OCI-LY3 (cell line): ENCODE measurements around the gene BPIFB3.

Experiments used
- H2AFZ ChIP-seq: fragments of 200-600, 300-600 bp; shearing (Covaris generic); 2 replicates; pipeline ENCODE4 v1.6.0; 2014; ENCODE audit warnings: antibody characterized with exemption, low read depth, low read length
- H3K27ac ChIP-seq: fragments of 200-600, 300-600 bp; sonication (generic); 2 replicates; pipeline ENCODE4 v1.5.1; 2014; ENCODE audit warnings: mild to moderate bottlenecking, low read length, moderate library complexity, mixed read lengths
- H3K27me3 ChIP-seq: fragments of 200-600, 300-600 bp; sonication (generic); 2 replicates; pipeline ENCODE4 v1.6.1; 2014; ENCODE audit warnings: low read depth, low read length, mixed read lengths
- H3K36me3 ChIP-seq: fragments of 200-600, 300-600 bp; sonication (generic); replicated peaks from 2 replicates; pipeline ENCODE3; 2014; ENCODE audit warnings: low read depth, low read length, mixed read lengths
- H3K4me1 ChIP-seq: fragments of 300-600, 200-600 bp; sonication (generic); 2 replicates; pipeline ENCODE4 v1.6.1; 2014; ENCODE audit warnings: low read length, mixed read lengths
- H3K4me2 ChIP-seq: fragments of 200-600, 300-600 bp; sonication (generic); 2 replicates; pipeline ENCODE4 v1.6.1; 2014; ENCODE audit warnings: low read length, mixed read lengths
- H3K4me3 ChIP-seq: fragments of 300-600, 200-600 bp; sonication (generic); 2 replicates; pipeline ENCODE4 v1.5.1; 2014; ENCODE audit warnings: antibody characterized with exemption, mild to moderate bottlenecking, low read length, moderate library complexity
- H3K79me2 ChIP-seq: fragments of 300-600, 200-600 bp; shearing (Covaris generic); 2 replicates; pipeline ENCODE4 v1.6.1; 2014; ENCODE audit warnings: mild to moderate bottlenecking, low read length, mixed read lengths
- H3K9ac ChIP-seq: fragments of 300-600, 200-600 bp; shearing (Covaris generic); 2 replicates; pipeline ENCODE4 v1.6.0; 2014; ENCODE audit warnings: mild to moderate bottlenecking, low read length, moderate library complexity
- H3K9me3 ChIP-seq: fragments of 200-600, 300-600 bp; shearing (Covaris generic); 2 replicates; pipeline ENCODE4 v1.6.1; 2014; ENCODE audit warnings: low read length, mixed read lengths; ENCODE audit not compliant: insufficient read depth
- H4K20me1 ChIP-seq: fragments of 200-600, 300-600 bp; sonication (generic); 2 replicates; pipeline ENCODE4 v1.6.1; 2016; ENCODE audit warnings: low read length, mixed read lengths; ENCODE audit not compliant: insufficient read depth
- EZH2phosphoT487 ChIP-seq: fragments of 200-600 bp; shearing (Covaris generic); IDR thresholded peaks from 2 replicates; pipeline ENCODE4 v1.6.1; 2018; ENCODE audit warnings: antibody characterized with exemption, mixed run types, low read depth
- TF ChIP-seq, protein P1 (sequence below): fragments of 200-600, 300-600 bp; sonication (generic); IDR thresholded peaks from 2 replicates; pipeline ENCODE4 v1.5.1; 2014; ENCODE audit warnings: antibody characterized with exemption, low read length, low read depth

Gene BPIFB3

DNA sequence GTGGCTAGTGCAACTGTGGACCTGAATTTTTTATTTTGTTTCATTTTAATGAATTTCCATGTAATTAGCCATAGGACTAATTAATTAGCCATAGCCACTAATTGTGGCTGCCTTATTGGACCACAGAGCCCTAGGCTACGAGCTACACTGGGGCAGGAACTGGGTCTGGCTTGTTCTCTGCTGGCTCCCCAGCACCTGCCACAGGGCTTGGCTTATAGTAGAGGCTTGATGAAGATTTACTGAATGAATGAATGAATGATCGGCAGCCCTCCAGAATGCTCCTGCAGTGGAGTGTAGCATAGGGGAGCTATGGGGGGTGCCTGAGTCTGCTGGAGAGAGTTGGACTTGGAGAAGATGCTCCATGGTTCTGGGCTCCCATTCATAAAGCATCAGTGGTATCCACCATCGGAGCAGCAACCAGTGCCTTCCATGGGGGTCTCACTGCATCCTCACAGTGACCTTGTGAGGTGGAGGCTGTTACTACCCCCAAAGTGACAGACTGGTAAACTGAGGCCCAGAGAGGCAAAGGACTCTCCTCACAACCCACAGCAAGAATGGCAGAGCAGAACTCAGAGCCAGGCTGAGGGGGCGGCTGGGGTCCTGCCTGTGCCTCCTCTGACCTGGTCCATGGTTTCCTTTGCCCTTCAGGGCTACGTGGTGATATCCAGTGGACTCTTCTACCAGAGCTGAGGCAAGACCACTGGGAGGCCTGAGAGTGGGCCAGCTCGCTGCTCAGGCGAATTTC lies 30.8 kb upstream of the BPIFB3 start:
- Histone ChIP-seq H3K27me3 (peaks cover 23% of the 10 kb centered on the region; the same call in 1 of the 2 replicates), H3K9ac (no peak overlapping the region), H3K4me1 (peaks cover 20% of the 10 kb centered on the region), H3K4me2 (no peak overlapping the region), H3K4me3 (no peak overlapping the region), H3K9me3 (no peaks in the 10 kb centered on the region), H3K79me2 (no peaks in the 10 kb centered on the region), H3K27ac (no peak overlapping the region), H4K20me1 (no peaks in the 10 kb centered on the region), H2AFZ (no peak overlapping the region), H3K36me3 (no peaks in the 10 kb centered on the region)
- TF ChIP-seq, protein P1, sequence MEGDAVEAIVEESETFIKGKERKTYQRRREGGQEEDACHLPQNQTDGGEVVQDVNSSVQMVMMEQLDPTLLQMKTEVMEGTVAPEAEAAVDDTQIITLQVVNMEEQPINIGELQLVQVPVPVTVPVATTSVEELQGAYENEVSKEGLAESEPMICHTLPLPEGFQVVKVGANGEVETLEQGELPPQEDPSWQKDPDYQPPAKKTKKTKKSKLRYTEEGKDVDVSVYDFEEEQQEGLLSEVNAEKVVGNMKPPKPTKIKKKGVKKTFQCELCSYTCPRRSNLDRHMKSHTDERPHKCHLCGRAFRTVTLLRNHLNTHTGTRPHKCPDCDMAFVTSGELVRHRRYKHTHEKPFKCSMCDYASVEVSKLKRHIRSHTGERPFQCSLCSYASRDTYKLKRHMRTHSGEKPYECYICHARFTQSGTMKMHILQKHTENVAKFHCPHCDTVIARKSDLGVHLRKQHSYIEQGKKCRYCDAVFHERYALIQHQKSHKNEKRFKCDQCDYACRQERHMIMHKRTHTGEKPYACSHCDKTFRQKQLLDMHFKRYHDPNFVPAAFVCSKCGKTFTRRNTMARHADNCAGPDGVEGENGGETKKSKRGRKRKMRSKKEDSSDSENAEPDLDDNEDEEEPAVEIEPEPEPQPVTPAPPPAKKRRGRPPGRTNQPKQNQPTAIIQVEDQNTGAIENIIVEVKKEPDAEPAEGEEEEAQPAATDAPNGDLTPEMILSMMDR = no peak
- no peak for TF ChIP-seq EZH2phosphoT487

DNA sequence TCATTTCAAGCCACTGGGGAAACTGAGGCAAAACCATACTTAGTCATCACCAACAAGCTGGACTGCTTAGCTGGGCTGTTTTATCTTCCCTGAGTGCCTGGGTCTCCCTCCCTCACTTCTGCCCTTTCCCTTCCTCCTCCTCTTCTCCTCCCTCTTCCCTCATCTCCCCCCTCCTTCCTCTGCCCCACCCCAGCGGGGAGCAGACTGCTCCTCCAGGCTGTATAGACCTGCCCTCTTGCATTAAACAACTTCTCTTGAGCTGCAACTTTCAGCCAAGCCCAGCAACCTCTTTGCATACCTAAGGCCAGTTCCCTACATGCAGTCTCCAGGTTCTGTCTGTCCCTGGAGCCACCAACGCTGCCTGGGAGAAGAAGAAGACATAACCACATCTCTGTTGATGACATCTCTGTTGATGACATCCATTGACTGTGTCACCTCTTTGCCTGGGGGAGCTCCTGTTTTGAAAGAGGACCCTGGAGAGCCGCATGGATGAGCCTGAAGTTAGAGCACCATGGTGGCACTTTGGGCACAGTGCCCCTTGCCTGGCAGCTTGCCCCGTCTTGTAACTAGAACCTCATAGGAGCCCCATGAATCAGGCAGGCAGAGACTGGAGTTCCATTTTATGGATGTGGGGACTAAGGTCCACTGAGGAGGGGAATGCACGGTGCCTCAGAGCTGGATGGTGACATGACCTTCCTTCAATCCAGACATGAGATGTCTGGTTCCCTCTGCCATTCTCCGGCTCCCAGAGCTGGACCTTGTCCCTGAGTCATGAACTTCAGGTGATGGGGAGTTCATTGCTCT lies 30.1 kb upstream of the BPIFB3 start:
- H3K36me3 ChIP-seq = no peaks in the 10 kb centered on the region
- H3K9me3 ChIP-seq = no peaks in the 10 kb centered on the region
- no peak overlapping the region for H3K27ac ChIP-seq
- no peak overlapping the region for H3K4me3 ChIP-seq
- peaks cover 20% of the 10 kb centered on the region for H3K4me1 ChIP-seq
- no peaks in the 10 kb centered on the region for H3K79me2 ChIP-seq
- H2AFZ ChIP-seq = no peak overlapping the region
- H3K4me2 ChIP-seq = no peak overlapping the region
- H3K27me3 ChIP-seq = peaks cover 26% of the 10 kb centered on the region
- TF ChIP-seq, protein P1 = no peak
- no peak for TF ChIP-seq EZH2phosphoT487
- H4K20me1 ChIP-seq = no peaks in the 10 kb centered on the region
- no peak overlapping the region for H3K9ac ChIP-seq

DNA sequence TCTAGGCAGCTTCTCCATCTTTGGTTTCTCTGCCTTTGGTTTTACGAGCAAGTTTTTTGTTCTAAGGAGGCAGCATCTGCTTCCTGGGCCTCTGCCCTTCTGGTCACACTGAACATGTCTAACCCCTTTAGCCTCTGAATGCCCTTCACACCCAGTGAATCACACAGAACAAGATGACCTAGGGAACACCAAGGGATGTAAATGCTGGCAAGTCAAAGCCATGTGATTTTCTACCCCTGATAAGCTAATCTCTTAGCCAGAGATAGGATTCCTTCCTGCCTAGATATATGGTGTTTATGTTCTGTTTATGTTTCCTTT lies 29.5 kb upstream of the BPIFB3 start:
- H3K36me3 ChIP-seq = no peaks in the 10 kb centered on the region
- H4K20me1 ChIP-seq = no peaks in the 10 kb centered on the region
- no peak overlapping the region for H3K4me3 ChIP-seq
- H3K9ac ChIP-seq = no peak overlapping the region
- no peak overlapping the region for H3K27ac ChIP-seq
- H3K9me3 ChIP-seq = no peaks in the 10 kb centered on the region
- no peak overlapping the region for H2AFZ ChIP-seq
- peaks cover 32% of the 10 kb centered on the region for H3K27me3 ChIP-seq
- H3K4me1 ChIP-seq = peaks cover 20% of the 10 kb centered on the region
- no peaks in the 10 kb centered on the region for H3K79me2 ChIP-seq
- no peak overlapping the region for H3K4me2 ChIP-seq
- no peak for TF ChIP-seq EZH2phosphoT487
- TF ChIP-seq, protein P1 = no peak

DNA sequence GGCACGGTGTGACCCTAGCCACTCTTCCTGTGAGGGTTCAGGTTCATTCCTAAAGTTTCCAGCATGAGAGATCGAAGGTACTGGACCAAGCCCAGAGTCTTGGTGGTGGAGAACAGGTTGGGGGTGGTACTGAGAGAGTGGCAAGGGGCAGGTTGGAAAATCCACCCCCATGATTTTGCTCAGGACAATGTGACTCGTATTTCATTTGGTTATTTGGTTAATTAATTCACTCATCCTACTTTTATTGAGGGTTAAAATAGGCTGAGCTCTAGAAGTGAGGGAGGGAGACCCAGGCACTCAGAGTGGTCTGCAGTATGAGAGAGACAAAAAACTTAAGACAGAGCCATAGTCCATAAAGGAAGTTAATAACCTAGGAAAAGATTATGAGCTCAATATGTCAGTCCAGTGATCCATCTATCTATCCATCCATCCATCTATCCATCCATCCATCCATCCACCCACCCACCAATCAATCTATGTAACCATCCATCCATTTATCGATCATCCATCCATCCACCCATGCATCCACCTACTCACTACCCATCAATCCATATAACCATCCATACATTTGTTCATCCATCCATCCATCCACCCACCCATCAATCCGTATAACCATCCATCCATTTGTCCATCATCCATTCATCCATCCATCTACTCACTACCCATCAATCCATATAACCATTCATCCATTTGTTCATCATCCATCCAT lies 28.9 kb upstream of the BPIFB3 start:
- H2AFZ ChIP-seq = no peak overlapping the region
- H4K20me1 ChIP-seq = no peaks in the 10 kb centered on the region
- H3K9ac ChIP-seq = no peak overlapping the region
- H3K79me2 ChIP-seq = no peaks in the 10 kb centered on the region
- H3K27ac ChIP-seq = no peak overlapping the region
- H3K4me1 ChIP-seq = peaks cover 20% of the 10 kb centered on the region
- no peak overlapping the region for H3K4me3 ChIP-seq
- no peaks in the 10 kb centered on the region for H3K36me3 ChIP-seq
- no peaks in the 10 kb centered on the region for H3K9me3 ChIP-seq
- no peak overlapping the region for H3K4me2 ChIP-seq
- no peak for TF ChIP-seq EZH2phosphoT487
- TF ChIP-seq, protein P1 = no peak
- peaks cover 37% of the 10 kb centered on the region for H3K27me3 ChIP-seq
